HG03442 (cell line): ENCODE results near the gene CDC25B.

Source experiments
- ATAC-seq: cut with Tn5 transposase; IDR thresholded peaks from one replicate; pipeline ENCODE4 v1.9.1; 2021; ENCODE audit warnings: mild to moderate bottlenecking, moderate library complexity; ENCODE audit not compliant: unreplicated experiment

Gene CDC25B

GRCh38 chr20:3802524-3803239, 6.6 kb downstream of the CDC25B start:
- ATAC-seq, result no peak

GRCh38 chr20:3803289-3803688, 7.2 kb downstream of the CDC25B start:
- ATAC-seq, result no peak

- ATAC-seq, result no peak
Observed at GRCh38 chr20:3803854-3804253, 7.7 kb downstream of the CDC25B start.

GRCh38 chr20:3804254-3804751, 8.2 kb downstream of the CDC25B start:
- no peak for ATAC-seq

GRCh38 chr20:3804781-3805180, 8.7 kb downstream of the CDC25B start:
- ATAC-seq, result no peak

GRCh38 chr20:3808544-3808943, 12.4 kb downstream of the CDC25B start:
- ATAC-seq, result no peak

GRCh38 chr20:3811467-3812258, 15.6 kb downstream of the CDC25B start:
- ATAC-seq, result no peak

GRCh38 chr20:3812259-3812681, 16.2 kb downstream of the CDC25B start:
- ATAC-seq, result no peak

- no peak for ATAC-seq
Observed at GRCh38 chr20:3812975-3813847, 17.1 kb downstream of the CDC25B start.

GRCh38 chr20:3813848-3814581, 17.9 kb downstream of the CDC25B start:
- no peak for ATAC-seq

GRCh38 chr20:3814928-3815495, 18.9 kb downstream of the CDC25B start:
- no peak for ATAC-seq

- ATAC-seq, result no peak
Observed at GRCh38 chr20:3815703-3816315, 19.7 kb downstream of the CDC25B start.

- ATAC-seq, result no peak
Observed at GRCh38 chr20:3818155-3819151, 22.3 kb downstream of the CDC25B start.

- no peak for ATAC-seq
Observed at GRCh38 chr20:3819411-3820047, 23.4 kb downstream of the CDC25B start.

GRCh38 chr20:3820048-3820900, 24.2 kb downstream of the CDC25B start, which contains the start of gene AP5S1:
Gene AP5S1, plus strand, starts transcription at chr20:3820547. Its CDS starts 1,571 bp downstream, at chr20:3822118.
- ATAC-seq, result peak; percentile 73

- ATAC-seq, result no peak
Observed at GRCh38 chr20:3820901-3821727, 25.0 kb downstream of the CDC25B start.
